Activated CD8-positive, alpha-beta memory T cell treated with anti-CD3 and anti-CD28 coated beads for 1 hour (primary cell): ENCODE data around the gene STRN4.
"Not testable (repeated sequence)": the region's sequence is repeated elsewhere in the genome, so short reads cannot be mapped to it uniquely, and the experiment has no call there.

ENCODE experiments used
- DNase-seq, 2 donors: peaks; one replicate each; pipeline ENCODE4 v3.0.0-alpha.2; 2020; ENCODE audit warnings: low read depth in 1 of 2; ENCODE audit errors: extremely low read depth in 1 of 2

The STRN4 gene

GRCh38 chr19:46746281-46747057 lies at the start of gene STRN4:
TSS of gene STRN4 (minus strand) at chr19:46746450. CDS start at chr19:46746430, 20 bp downstream.
- peak in 1 of 2 donors; percentile 53 for DNase-seq

GRCh38 chr19:46791944-46792343 lies 45.7 kb upstream of the STRN4 start:
- DNase-seq, result no peak

GRCh38 chr19:46789371-46789770 lies 43.1 kb upstream of the STRN4 start:
- no peak for DNase-seq

- no peak for DNase-seq
These were observed 42.7 kb upstream of the STRN4 start for GRCh38 chr19:46788968-46789338.

GRCh38 chr19:46788262-46788967 lies 42.2 kb upstream of the STRN4 start, which contains the start of gene SLC1A5:
TSS of gene SLC1A5 (minus strand) at chr19:46788594. CDS start at chr19:46787965, 629 bp downstream.
- DNase-seq, result peak; percentile 93 to 94

- DNase-seq, result peak in 1 of 2 donors; percentile 22
These were observed 41.3 kb upstream of the STRN4 start for GRCh38 chr19:46787331-46788261.

- no peak for DNase-seq
These were observed 40.7 kb upstream of the STRN4 start for GRCh38 chr19:46787040-46787330.

GRCh38 chr19:46786236-46787039 lies 40.2 kb upstream of the STRN4 start:
- DNase-seq, result peak; percentile 68 to 76

GRCh38 chr19:46785980-46786235 lies 39.7 kb upstream of the STRN4 start:
- no peak for DNase-seq

- DNase-seq, result no peak
These were observed 39.1 kb upstream of the STRN4 start for GRCh38 chr19:46785054-46785979.

GRCh38 chr19:46784262-46785053 lies 38.2 kb upstream of the STRN4 start:
- DNase-seq, result no peak

- DNase-seq, result no peak
These were observed 37.4 kb upstream of the STRN4 start for GRCh38 chr19:46783670-46784069.

GRCh38 chr19:46782355-46783019 lies 36.2 kb upstream of the STRN4 start:
- DNase-seq, result no peak

- DNase-seq, result not testable (repeated sequence)
These were observed 31.9 kb upstream of the STRN4 start for GRCh38 chr19:46777956-46778645.

GRCh38 chr19:46776927-46777911 lies 31.0 kb upstream of the STRN4 start:
- DNase-seq, result no peak

- DNase-seq, result no peak
These were observed 29.5 kb upstream of the STRN4 start for GRCh38 chr19:46775642-46776258.
